Thoracic aorta (tissue), 2 donors: ENCODE results near the gene EFHC2. TPM values are rescaled to one million over a fixed set of nuclear protein-coding genes. Genes with fewer than 3 reads are reported as not detected.

Experiments used
- ATAC-seq: fragments of 150-250 bp; one replicate; pipeline ENCODE4 v1.8.0; 2017; ENCODE audit warnings: low read depth; ENCODE audit not compliant: insufficient number of reproducible peaks, low FRiP score
- DNase-seq: peaks from one replicate; pipeline ENCODE4 v3.0.0-alpha.2; 2020; ENCODE audit warnings: low spot score
- H3K27ac ChIP-seq, 2 donors: fragments of 200-600 bp; sonication (generic); 1 replicate in 1 of 2; 2 replicates in 1 of 2; pipeline ENCODE4 v1.5.1; 2016; ENCODE audit warnings: mild to moderate bottlenecking in 2 of 2, moderate library complexity in 2 of 2
- H3K27me3 ChIP-seq: fragments of 200-600 bp; sonication (generic); replicated peaks from 2 replicates; pipeline ENCODE4 v1.6.0; 2016; ENCODE audit warnings: mild to moderate bottlenecking; ENCODE audit not compliant: insufficient read depth
- H3K36me3 ChIP-seq: fragments of 200-600 bp; sonication (generic); one replicate; pipeline ENCODE4 v1.5.1; 2016
- H3K4me1 ChIP-seq, 2 donors: fragments of 200-600 bp; sonication (generic); 1 replicate in 1 of 2; 2 replicates in 1 of 2; pipeline versions ENCODE4 v1.5.1 to v1.6.0; 2016; ENCODE audit warnings: low read depth in 2 of 2, mild to moderate bottlenecking in 1 of 2; ENCODE audit not compliant: control insufficient read depth in 1 of 2
- H3K4me3 ChIP-seq: fragments of 200-600 bp; sonication (generic); 2 replicates; pipeline ENCODE4 v1.5.1; 2016; ENCODE audit warnings: mild to moderate bottlenecking
- H3K9me3 ChIP-seq: fragments of 200-600 bp; sonication (generic); 2 replicates; pipeline ENCODE4 v1.5.1; 2016
- total RNA-seq, 2 donors: library from RNA; depleted of rRNA; stranded (reverse); fragments of >200 nt; gene quantifications; one replicate each; pipeline versions ENCODE4 v1.1.0 to v1.2.3, GENCODE V29; 2016
- TF ChIP-seq, protein P1 (sequence below): fragments of 200-600 bp; sonication (generic); IDR thresholded peaks from one replicate; pipeline ENCODE4 v1.5.1; 2019; ENCODE audit warnings: antibody characterized with exemption

Gene EFHC2
- total RNA-seq, 2 donors from 2014 or later: 0.28 TPM; not detected in 1

GRCh38 chrX:44225667-44226066 lies 117.8 kb downstream of the EFHC2 start:
- no peaks in the 10 kb centered on the region for H3K4me1 ChIP-seq
- DNase-seq: no peak

GRCh38 chrX:44224760-44225159 lies 118.7 kb downstream of the EFHC2 start:
- no peaks in the 10 kb centered on the region for H3K4me1 ChIP-seq
- H3K27me3 ChIP-seq: no peaks in the 10 kb centered on the region
- no peak overlapping the region for H3K27ac ChIP-seq
- no peaks in the 10 kb centered on the region for H3K9me3 ChIP-seq
- H3K36me3 ChIP-seq: no peaks in the 10 kb centered on the region
- ATAC-seq: no peak
- no peak for DNase-seq
- no peak overlapping the region for H3K4me3 ChIP-seq
- TF ChIP-seq, protein P1, sequence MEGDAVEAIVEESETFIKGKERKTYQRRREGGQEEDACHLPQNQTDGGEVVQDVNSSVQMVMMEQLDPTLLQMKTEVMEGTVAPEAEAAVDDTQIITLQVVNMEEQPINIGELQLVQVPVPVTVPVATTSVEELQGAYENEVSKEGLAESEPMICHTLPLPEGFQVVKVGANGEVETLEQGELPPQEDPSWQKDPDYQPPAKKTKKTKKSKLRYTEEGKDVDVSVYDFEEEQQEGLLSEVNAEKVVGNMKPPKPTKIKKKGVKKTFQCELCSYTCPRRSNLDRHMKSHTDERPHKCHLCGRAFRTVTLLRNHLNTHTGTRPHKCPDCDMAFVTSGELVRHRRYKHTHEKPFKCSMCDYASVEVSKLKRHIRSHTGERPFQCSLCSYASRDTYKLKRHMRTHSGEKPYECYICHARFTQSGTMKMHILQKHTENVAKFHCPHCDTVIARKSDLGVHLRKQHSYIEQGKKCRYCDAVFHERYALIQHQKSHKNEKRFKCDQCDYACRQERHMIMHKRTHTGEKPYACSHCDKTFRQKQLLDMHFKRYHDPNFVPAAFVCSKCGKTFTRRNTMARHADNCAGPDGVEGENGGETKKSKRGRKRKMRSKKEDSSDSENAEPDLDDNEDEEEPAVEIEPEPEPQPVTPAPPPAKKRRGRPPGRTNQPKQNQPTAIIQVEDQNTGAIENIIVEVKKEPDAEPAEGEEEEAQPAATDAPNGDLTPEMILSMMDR: no peak

More at GRCh38 chrX:44225667-44226066, 117.8 kb downstream of the EFHC2 start:
- Histone ChIP-seq H3K27ac (no peak overlapping the region), H3K4me3 (no peak overlapping the region), H3K9me3 (no peaks in the 10 kb centered on the region), H3K27me3 (no peaks in the 10 kb centered on the region), H3K36me3 (no peaks in the 10 kb centered on the region)
- ATAC-seq: no peak
- TF ChIP-seq, protein P1: no peak

DNA sequence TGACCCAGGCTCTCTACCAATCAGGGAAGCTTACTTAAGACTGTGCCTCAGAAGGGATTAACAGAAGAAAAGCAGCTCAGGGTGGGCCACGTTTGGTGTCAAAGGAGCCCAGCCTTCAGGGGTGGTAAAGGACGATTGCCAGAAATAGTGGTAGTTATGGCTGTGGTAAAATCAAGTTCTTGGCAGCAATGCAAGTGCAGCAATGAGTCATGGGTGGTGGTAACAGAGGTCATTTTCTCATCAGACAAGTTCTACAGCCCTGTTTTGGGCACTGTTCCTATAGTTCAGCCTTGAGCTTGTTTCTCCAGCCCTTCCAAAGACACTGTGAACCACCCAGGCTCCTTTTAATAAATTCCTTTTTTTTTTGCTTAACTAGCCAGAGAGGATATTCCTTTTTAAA lies 120.3 kb downstream of the EFHC2 start:
- Histone ChIP-seq H3K36me3 (no peaks in the 10 kb centered on the region), H3K27me3 (no peaks in the 10 kb centered on the region), H3K4me1 (no peaks in the 10 kb centered on the region), H3K27ac (no peak overlapping the region), H3K9me3 (no peaks in the 10 kb centered on the region), H3K4me3 (no peak overlapping the region)
- TF ChIP-seq, protein P1: no peak
- DNase-seq: no peak
- ATAC-seq: no peak

GRCh38 chrX:44218465-44218864 lies 125.0 kb downstream of the EFHC2 start:
- no peaks in the 10 kb centered on the region for H3K9me3 ChIP-seq
- no peaks in the 10 kb centered on the region for H3K27me3 ChIP-seq
- H3K36me3 ChIP-seq: no peaks in the 10 kb centered on the region
- no peak overlapping the region for H3K4me3 ChIP-seq
- H3K27ac ChIP-seq: no peak overlapping the region
- DNase-seq (no peak), ATAC-seq (no peak)
- no peaks in the 10 kb centered on the region for H3K4me1 ChIP-seq
- TF ChIP-seq, protein P1: no peak

DNA sequence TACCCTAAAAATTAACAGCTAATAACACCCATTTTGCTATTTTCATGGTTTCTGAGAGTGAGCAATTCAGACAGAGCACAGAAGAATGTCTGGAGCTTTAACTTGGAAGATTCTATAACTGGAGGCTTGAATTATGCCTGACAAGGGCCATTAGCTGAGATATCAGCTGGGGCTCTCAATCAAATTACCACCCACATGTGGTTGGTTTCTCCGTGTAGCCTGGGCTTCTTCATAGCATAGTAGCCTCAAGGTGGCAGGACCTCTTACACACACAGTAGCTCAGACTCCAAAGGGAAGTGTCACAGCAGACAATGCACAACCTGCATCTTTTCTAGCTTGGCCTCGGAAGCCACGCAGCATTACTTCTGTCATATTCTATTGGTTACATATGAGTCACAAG lies 127.3 kb downstream of the EFHC2 start:
- ATAC-seq: no peak
- TF ChIP-seq, protein P1: no peak
- DNase-seq: no peak
- Histone ChIP-seq H3K27me3 (no peaks in the 10 kb centered on the region), H3K27ac (no peak overlapping the region), H3K4me3 (no peak overlapping the region), H3K36me3 (no peaks in the 10 kb centered on the region), H3K9me3 (no peaks in the 10 kb centered on the region), H3K4me1 (no peaks in the 10 kb centered on the region)
